Measurements from ENCODE around the gene TGM4.

Gene TGM4

DNA sequence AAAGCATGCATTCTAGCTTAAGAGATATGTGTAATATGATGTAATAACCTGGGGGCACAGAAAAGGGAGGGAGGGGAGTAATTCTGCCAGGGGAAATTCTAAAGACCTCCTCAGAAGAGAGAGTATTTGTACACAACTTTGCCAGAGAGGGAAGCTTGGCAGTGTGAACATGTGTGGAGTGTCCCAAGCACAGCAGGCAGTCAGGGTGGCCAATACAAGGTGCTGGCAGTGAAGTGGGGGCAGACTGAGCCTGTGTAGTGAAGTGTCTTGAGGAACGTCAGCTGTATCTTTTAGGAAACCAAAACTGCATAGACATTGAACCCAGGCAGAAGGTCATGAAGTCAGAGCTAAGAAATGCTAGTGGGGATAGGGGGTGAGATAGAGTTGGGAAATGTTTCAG lies 42.4 kb upstream of the TGM4 start:
- no peak overlapping the region for H3K4me3 ChIP-seq (ENCODE audit: low read depth, low read length)
- no peak overlapping the region for H2BK120ac ChIP-seq (ENCODE audit: insufficient read depth, low read length, poor library complexity)
- no peak overlapping the region for H4K12ac ChIP-seq (ENCODE audit: low read depth, low read length)
- no peak overlapping the region for H3K9ac ChIP-seq (ENCODE audit: low read length)
- no peaks in the 10 kb centered on the region for H3K79me2 ChIP-seq (ENCODE audit: control insufficient read depth, insufficient read depth, low read length, poor library complexity)
- no peak overlapping the region for H2BK12ac ChIP-seq (ENCODE audit: low read length)
- H3K23ac ChIP-seq (ENCODE audit: low read length), result no peak overlapping the region
- H3K27ac ChIP-seq (ENCODE audit: low read depth, low read length), result no peak overlapping the region
- no CpG with 5 or more reads among the region's 1 CpG for WGBS (ENCODE audit: extremely low coverage, insufficient coverage, insufficient read length)
- H3K9me3 ChIP-seq (ENCODE audit: insufficient read depth, low read depth, low read length), result no peaks in the 10 kb centered on the region
- H2BK5ac ChIP-seq (ENCODE audit: low read depth, low read length, poor library complexity), result no peak overlapping the region
- H2AFZ ChIP-seq (ENCODE audit: insufficient read depth, low read length, poor library complexity), result no peak overlapping the region
- no peak overlapping the region for H3K4ac ChIP-seq (ENCODE audit: low read depth, low read length)
- H3K4me1 ChIP-seq (ENCODE audit: control insufficient read depth in 1 of 2, insufficient read depth in 2 of 2, low read length in 2 of 2), result no peaks in the 10 kb centered on the region
- peaks cover 10 to 12% of the 10 kb centered on the region in 2 experiments for H3K36me3 ChIP-seq (ENCODE audit: control insufficient read depth in 1 of 2, insufficient read depth in 2 of 2, low read length in 2 of 2)
- H3K27me3 ChIP-seq (ENCODE audit: insufficient read depth, low read length), result no peaks in the 10 kb centered on the region
- no peak overlapping the region for H2AK5ac ChIP-seq (ENCODE audit: low read length)
- no peak overlapping the region for H3K4me2 ChIP-seq (ENCODE audit: low read length)
- no peak for DNase-seq
- H4K91ac ChIP-seq (ENCODE audit: low read depth, low read length), result no peak overlapping the region
- H3K18ac ChIP-seq (ENCODE audit: low read length), result no peak overlapping the region
- no peak overlapping the region for H4K8ac ChIP-seq (ENCODE audit: low read depth, low read length)
- H3K79me1 ChIP-seq (ENCODE audit: low read length), result no peaks in the 10 kb centered on the region
- H3K14ac ChIP-seq (ENCODE audit: low read length), result no peak overlapping the region

- no peaks in the 10 kb centered on the region for H3K4me1 ChIP-seq (ENCODE audit: control insufficient read depth in 1 of 2, insufficient read depth in 2 of 2, low read length in 2 of 2)
- no peak overlapping the region for H2BK5ac ChIP-seq (ENCODE audit: low read depth, low read length, poor library complexity)
- no peak overlapping the region for H3K9ac ChIP-seq (ENCODE audit: low read length)
- no peaks in the 10 kb centered on the region for H3K79me2 ChIP-seq (ENCODE audit: control insufficient read depth, insufficient read depth, low read length, poor library complexity)
- no peak overlapping the region for H3K23ac ChIP-seq (ENCODE audit: low read length)
- no peak for DNase-seq
- no peak overlapping the region for H3K4me3 ChIP-seq (ENCODE audit: low read depth, low read length)
- H2BK12ac ChIP-seq (ENCODE audit: low read length), result no peak overlapping the region
- no peak overlapping the region for H3K18ac ChIP-seq (ENCODE audit: low read length)
- no peak overlapping the region for H4K91ac ChIP-seq (ENCODE audit: low read depth, low read length)
- no peak overlapping the region for H3K4ac ChIP-seq (ENCODE audit: low read depth, low read length)
- H2AK5ac ChIP-seq (ENCODE audit: low read length), result no peak overlapping the region
- no peak overlapping the region for H4K8ac ChIP-seq (ENCODE audit: low read depth, low read length)
- no peak overlapping the region for H2AFZ ChIP-seq (ENCODE audit: insufficient read depth, low read length, poor library complexity)
- H3K9me3 ChIP-seq (ENCODE audit: insufficient read depth, low read depth, low read length), result no peaks in the 10 kb centered on the region
- H3K27ac ChIP-seq (ENCODE audit: low read depth, low read length), result no peak overlapping the region
- H3K27me3 ChIP-seq (ENCODE audit: insufficient read depth, low read length), result no peaks in the 10 kb centered on the region
- H3K36me3 ChIP-seq (ENCODE audit: control insufficient read depth in 1 of 2, insufficient read depth in 2 of 2, low read length in 2 of 2), result peaks cover 10 to 13% of the 10 kb centered on the region in 2 experiments
- no peak overlapping the region for H4K12ac ChIP-seq (ENCODE audit: low read depth, low read length)
- H3K79me1 ChIP-seq (ENCODE audit: low read length), result no peaks in the 10 kb centered on the region
- no peak overlapping the region for H2BK120ac ChIP-seq (ENCODE audit: insufficient read depth, low read length, poor library complexity)
- no peak overlapping the region for H3K4me2 ChIP-seq (ENCODE audit: low read length)
- H3K14ac ChIP-seq (ENCODE audit: low read length), result no peak overlapping the region
- WGBS (ENCODE audit: extremely low coverage, insufficient coverage, insufficient read length), result no CpG with 5 or more reads among the region's 2 CpGs
Measured at GRCh38 chr3:44832965-44833364, 41.4 kb upstream of the TGM4 start.

GRCh38 chr3:44833394-44833793 lies 41.0 kb upstream of the TGM4 start:
- H3K4me1 ChIP-seq (ENCODE audit: control insufficient read depth in 1 of 2, insufficient read depth in 2 of 2, low read length in 2 of 2), result no peaks in the 10 kb centered on the region
- no peak for DNase-seq
- H2BK5ac ChIP-seq (ENCODE audit: low read depth, low read length, poor library complexity), result no peak overlapping the region
- H3K4ac ChIP-seq (ENCODE audit: low read depth, low read length), result no peak overlapping the region
- no peak overlapping the region for H3K14ac ChIP-seq (ENCODE audit: low read length)
- H4K12ac ChIP-seq (ENCODE audit: low read depth, low read length), result no peak overlapping the region
- H3K36me3 ChIP-seq (ENCODE audit: control insufficient read depth in 1 of 2, insufficient read depth in 2 of 2, low read length in 2 of 2), result peaks cover 14 to 17% of the 10 kb centered on the region in 2 experiments
- H3K23ac ChIP-seq (ENCODE audit: low read length), result no peak overlapping the region
- no peak overlapping the region for H3K4me3 ChIP-seq (ENCODE audit: low read depth, low read length)
- H3K79me2 ChIP-seq (ENCODE audit: control insufficient read depth, insufficient read depth, low read length, poor library complexity), result no peaks in the 10 kb centered on the region
- no peak overlapping the region for H3K18ac ChIP-seq (ENCODE audit: low read length)
- no peak overlapping the region for H3K27ac ChIP-seq (ENCODE audit: low read depth, low read length)
- H2AK5ac ChIP-seq (ENCODE audit: low read length), result no peak overlapping the region
- no peaks in the 10 kb centered on the region for H3K79me1 ChIP-seq (ENCODE audit: low read length)
- H2BK120ac ChIP-seq (ENCODE audit: insufficient read depth, low read length, poor library complexity), result no peak overlapping the region
- H4K8ac ChIP-seq (ENCODE audit: low read depth, low read length), result no peak overlapping the region
- no peak overlapping the region for H4K91ac ChIP-seq (ENCODE audit: low read depth, low read length)
- H2BK12ac ChIP-seq (ENCODE audit: low read length), result no peak overlapping the region
- no peaks in the 10 kb centered on the region for H3K27me3 ChIP-seq (ENCODE audit: insufficient read depth, low read length)
- peaks cover 2% of the 10 kb centered on the region for H3K9me3 ChIP-seq (ENCODE audit: insufficient read depth, low read depth, low read length)
- H3K9ac ChIP-seq (ENCODE audit: low read length), result no peak overlapping the region
- H3K4me2 ChIP-seq (ENCODE audit: low read length), result no peak overlapping the region
- H2AFZ ChIP-seq (ENCODE audit: insufficient read depth, low read length, poor library complexity), result no peak overlapping the region
- WGBS (ENCODE audit: extremely low coverage, insufficient coverage, insufficient read length), result no CpG with 5 or more reads among the region's 7 CpGs

DNA sequence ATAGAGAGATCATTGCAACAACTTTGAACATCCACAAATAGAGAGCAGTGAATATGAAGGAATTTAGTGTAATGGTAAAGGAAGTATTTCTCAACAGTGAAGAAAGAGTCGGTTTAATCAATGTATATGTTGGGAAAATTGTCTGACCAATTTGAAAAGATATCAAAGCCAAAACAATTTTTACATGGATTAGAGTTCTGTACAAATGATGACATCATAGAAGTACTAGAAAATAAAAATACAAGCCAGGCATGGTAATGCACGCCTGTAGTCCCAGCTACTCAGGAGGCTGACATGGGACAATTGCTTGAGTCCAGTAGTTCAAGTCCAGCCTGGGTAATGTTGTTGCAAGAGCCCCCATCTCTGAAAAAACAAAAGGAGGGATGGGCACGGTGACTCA lies 38.7 kb upstream of the TGM4 start:
- Histone ChIP-seq H4K12ac (ENCODE audit: low read depth, low read length) (no peak overlapping the region), H3K23ac (ENCODE audit: low read length) (no peak overlapping the region), H2AK5ac (ENCODE audit: low read length) (no peak overlapping the region), H3K14ac (ENCODE audit: low read length) (no peak overlapping the region), H3K27ac (ENCODE audit: low read depth, low read length) (no peak overlapping the region), H3K36me3 (ENCODE audit: control insufficient read depth in 1 of 2, insufficient read depth in 2 of 2, low read length in 2 of 2) (peaks cover 16 to 20% of the 10 kb centered on the region in 2 experiments), H3K4me1 (ENCODE audit: control insufficient read depth in 1 of 2, insufficient read depth in 2 of 2, low read length in 2 of 2) (no peaks in the 10 kb centered on the region), H3K79me2 (ENCODE audit: control insufficient read depth, insufficient read depth, low read length, poor library complexity) (no peaks in the 10 kb centered on the region), H2BK5ac (ENCODE audit: low read depth, low read length, poor library complexity) (no peak overlapping the region), H2BK120ac (ENCODE audit: insufficient read depth, low read length, poor library complexity) (no peak overlapping the region), H3K9me3 (ENCODE audit: insufficient read depth, low read depth, low read length) (peaks cover 2% of the 10 kb centered on the region), H3K4me3 (ENCODE audit: low read depth, low read length) (no peak overlapping the region), H3K4ac (ENCODE audit: low read depth, low read length) (no peak overlapping the region), H3K27me3 (ENCODE audit: insufficient read depth, low read length) (no peaks in the 10 kb centered on the region), H2AFZ (ENCODE audit: insufficient read depth, low read length, poor library complexity) (no peak overlapping the region), H2BK12ac (ENCODE audit: low read length) (no peak overlapping the region), H3K18ac (ENCODE audit: low read length) (no peak overlapping the region), H4K91ac (ENCODE audit: low read depth, low read length) (no peak overlapping the region), H3K9ac (ENCODE audit: low read length) (no peak overlapping the region), H3K79me1 (ENCODE audit: low read length) (no peaks in the 10 kb centered on the region), H4K8ac (ENCODE audit: low read depth, low read length) (no peak overlapping the region), H3K4me2 (ENCODE audit: low read length) (no peak overlapping the region)
- no CpG with 5 or more reads among the region's 3 CpGs for WGBS (ENCODE audit: extremely low coverage, insufficient coverage, insufficient read length)
- DNase-seq, result no peak
